GM12878 (cell line): ENCODE results near the gene SCN11A. TPM values are rescaled to one million over a fixed set of nuclear protein-coding genes. Genes with fewer than 3 reads are reported as not detected.

Experiments used
- BMI1 ChIP-seq: fragments of 450-650 bp; IDR thresholded peaks from 2 replicates; pipeline ENCODE4 v1.6.1; 2016; ENCODE audit warnings: mild to moderate bottlenecking, moderate library complexity, borderline replicate concordance
- MEF2B ChIP-seq: fragments of 450-650 bp; IDR thresholded peaks from 2 replicates; pipeline ENCODE4 v1.6.1; 2018; ENCODE audit warnings: mild to moderate bottlenecking, moderate library complexity; ENCODE audit not compliant: partially characterized antibody, poor library complexity, severe bottlenecking
- MXI1 ChIP-seq: fragments of 150-350 bp; IDR thresholded peaks from 2 replicates; pipeline ENCODE4 v1.6.1; 2011; ENCODE audit warnings: low read depth, mild to moderate bottlenecking, inconsistent platforms, low read length, improper control_type of control experiment
- POLR2AphosphoS2 ChIP-seq: IDR thresholded peaks from 2 replicates; pipeline ENCODE4 v1.6.1; 2011; ENCODE audit warnings: low read depth, mild to moderate bottlenecking, low read length, improper control_type of control experiment, moderate library complexity
- SMARCA5 ChIP-seq: fragments of 450-650 bp; IDR thresholded peaks from 2 replicates; pipeline ENCODE4 v1.6.1; 2017; ENCODE audit warnings: mild to moderate bottlenecking
- SMC3 ChIP-seq: IDR thresholded peaks from 2 replicates; pipeline ENCODE4 v1.6.1; 2011; ENCODE audit warnings: low read length, improper control_type of control experiment, borderline replicate concordance
- ZNF384 ChIP-seq: IDR thresholded peaks from 2 replicates; pipeline ENCODE4 v1.6.1; 2012; ENCODE audit warnings: low read depth, mild to moderate bottlenecking, low read length, improper control_type of control experiment, borderline replicate concordance
- polyA plus RNA-seq, 11 experiments: library from polyadenylated mRNA; depleted of rRNA in 4 of 11; unstranded in 6 of 11; stranded (reverse) in 5 of 11; fragments of >200 nt; fragmentation: Nextera tagmentation in 4 of 11; fragmentation: Illumina TruSeq in 1 of 11; extraction: Ambion mirVana in 4 of 11; extraction: Trizol in 1 of 11; gene quantifications; 1 replicate in 1 of 11; 2 replicates in 10 of 11; pipeline versions ENCODE4 v1.2.1 to v1.2.3, GENCODE V29; 2011 to 2016; ENCODE audit warnings: inconsistent platforms in 2 of 11, missing spikeins in 2 of 11, low read depth in 1 of 11
- total RNA-seq, 4 experiments: library from RNA; depleted of rRNA in 3 of 4; stranded (reverse); fragments of >200 nt in 3 of 4; fragmentation: Illumina TruSeq in 1 of 4; extraction: Trizol in 1 of 4; gene quantifications; 2 replicates each; pipeline versions ENCODE4 v1.2.1 to v1.2.3, GENCODE V29; 2013 to 2021
- TF ChIP-seq, protein P1 (sequence below): fragments of 450-650 bp; IDR thresholded peaks from 2 replicates; pipeline ENCODE4 v1.6.1; 2017; ENCODE audit warnings: antibody characterized with exemption, mild to moderate bottlenecking, moderate library complexity
- TF ChIP-seq, protein P2 (sequence below): fragments of 450-650 bp; formaldehyde crosslinking; IDR thresholded peaks from 2 replicates; pipeline ENCODE4 v1.4.0; 2022; ENCODE audit warnings: mild to moderate bottlenecking, moderate library complexity
- TF ChIP-seq, protein P3 (sequence below): fragments of 150-350 bp; IDR thresholded peaks from 2 replicates; pipeline ENCODE4 v1.6.1; 2016; ENCODE audit warnings: low read depth, low read length
- TF ChIP-seq, protein P4 (sequence below): fragments of 450-650 bp; IDR thresholded peaks from 2 replicates; pipeline ENCODE4 v1.6.1; 2018; ENCODE audit warnings: mild to moderate bottlenecking, low read depth, moderate library complexity; ENCODE audit not compliant: partially characterized antibody
- TF ChIP-seq, protein P5 (sequence below): fragments of 450-650 bp; IDR thresholded peaks from 2 replicates; pipeline ENCODE4 v1.6.1; 2016; ENCODE audit warnings: mild to moderate bottlenecking

SCN11A gene
- total and polyA plus RNA-seq, 10 of the 15 experiments (the other 5 are each of a cell fraction or from before 2014, with no cell fraction given), result under 0.01 to 0.14 (median 0.03) TPM; not detected in 4

DNA sequence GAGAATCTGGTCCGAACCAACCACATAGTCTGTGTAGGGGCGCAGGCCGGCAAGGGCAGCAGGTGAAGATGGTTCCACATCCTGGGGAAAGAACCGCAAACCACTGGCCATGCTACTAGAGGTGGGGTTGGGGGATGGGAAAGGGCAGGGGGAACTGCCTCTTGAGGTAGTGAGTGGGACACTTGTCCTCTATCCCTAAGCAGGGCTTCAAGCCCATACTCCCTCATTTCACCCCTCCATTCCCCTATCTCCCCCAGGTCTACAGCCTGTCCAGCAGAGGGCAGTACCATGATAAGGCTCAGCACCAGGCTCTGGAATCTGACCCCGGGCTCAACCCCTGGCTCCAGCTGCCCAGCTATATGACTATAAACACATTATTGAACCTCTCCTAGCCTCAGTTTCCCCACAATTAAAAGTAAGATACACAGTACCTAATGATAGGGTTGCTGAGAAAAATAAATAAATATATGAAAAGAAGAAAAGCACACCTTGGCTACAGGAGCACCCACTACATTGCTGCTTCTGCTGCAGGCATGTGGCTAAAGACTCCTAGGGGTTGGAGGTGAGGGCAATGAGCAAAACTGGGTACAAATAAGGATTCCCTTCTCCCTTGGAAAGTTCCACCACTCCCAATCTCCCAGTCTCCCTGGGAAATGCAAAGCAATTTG is 49.4 kb upstream of the SCN11A start (continued):
- TF ChIP-seq, protein P1, sequence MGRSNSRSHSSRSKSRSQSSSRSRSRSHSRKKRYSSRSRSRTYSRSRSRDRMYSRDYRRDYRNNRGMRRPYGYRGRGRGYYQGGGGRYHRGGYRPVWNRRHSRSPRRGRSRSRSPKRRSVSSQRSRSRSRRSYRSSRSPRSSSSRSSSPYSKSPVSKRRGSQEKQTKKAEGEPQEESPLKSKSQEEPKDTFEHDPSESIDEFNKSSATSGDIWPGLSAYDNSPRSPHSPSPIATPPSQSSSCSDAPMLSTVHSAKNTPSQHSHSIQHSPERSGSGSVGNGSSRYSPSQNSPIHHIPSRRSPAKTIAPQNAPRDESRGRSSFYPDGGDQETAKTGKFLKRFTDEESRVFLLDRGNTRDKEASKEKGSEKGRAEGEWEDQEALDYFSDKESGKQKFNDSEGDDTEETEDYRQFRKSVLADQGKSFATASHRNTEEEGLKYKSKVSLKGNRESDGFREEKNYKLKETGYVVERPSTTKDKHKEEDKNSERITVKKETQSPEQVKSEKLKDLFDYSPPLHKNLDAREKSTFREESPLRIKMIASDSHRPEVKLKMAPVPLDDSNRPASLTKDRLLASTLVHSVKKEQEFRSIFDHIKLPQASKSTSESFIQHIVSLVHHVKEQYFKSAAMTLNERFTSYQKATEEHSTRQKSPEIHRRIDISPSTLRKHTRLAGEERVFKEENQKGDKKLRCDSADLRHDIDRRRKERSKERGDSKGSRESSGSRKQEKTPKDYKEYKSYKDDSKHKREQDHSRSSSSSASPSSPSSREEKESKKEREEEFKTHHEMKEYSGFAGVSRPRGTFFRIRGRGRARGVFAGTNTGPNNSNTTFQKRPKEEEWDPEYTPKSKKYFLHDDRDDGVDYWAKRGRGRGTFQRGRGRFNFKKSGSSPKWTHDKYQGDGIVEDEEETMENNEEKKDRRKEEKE, result no peak
- 0 out of 2 replicates have a peak, but pooled peaks have one; percentile 57 for TF ChIP-seq SMARCA5
- TF ChIP-seq, protein P2, sequence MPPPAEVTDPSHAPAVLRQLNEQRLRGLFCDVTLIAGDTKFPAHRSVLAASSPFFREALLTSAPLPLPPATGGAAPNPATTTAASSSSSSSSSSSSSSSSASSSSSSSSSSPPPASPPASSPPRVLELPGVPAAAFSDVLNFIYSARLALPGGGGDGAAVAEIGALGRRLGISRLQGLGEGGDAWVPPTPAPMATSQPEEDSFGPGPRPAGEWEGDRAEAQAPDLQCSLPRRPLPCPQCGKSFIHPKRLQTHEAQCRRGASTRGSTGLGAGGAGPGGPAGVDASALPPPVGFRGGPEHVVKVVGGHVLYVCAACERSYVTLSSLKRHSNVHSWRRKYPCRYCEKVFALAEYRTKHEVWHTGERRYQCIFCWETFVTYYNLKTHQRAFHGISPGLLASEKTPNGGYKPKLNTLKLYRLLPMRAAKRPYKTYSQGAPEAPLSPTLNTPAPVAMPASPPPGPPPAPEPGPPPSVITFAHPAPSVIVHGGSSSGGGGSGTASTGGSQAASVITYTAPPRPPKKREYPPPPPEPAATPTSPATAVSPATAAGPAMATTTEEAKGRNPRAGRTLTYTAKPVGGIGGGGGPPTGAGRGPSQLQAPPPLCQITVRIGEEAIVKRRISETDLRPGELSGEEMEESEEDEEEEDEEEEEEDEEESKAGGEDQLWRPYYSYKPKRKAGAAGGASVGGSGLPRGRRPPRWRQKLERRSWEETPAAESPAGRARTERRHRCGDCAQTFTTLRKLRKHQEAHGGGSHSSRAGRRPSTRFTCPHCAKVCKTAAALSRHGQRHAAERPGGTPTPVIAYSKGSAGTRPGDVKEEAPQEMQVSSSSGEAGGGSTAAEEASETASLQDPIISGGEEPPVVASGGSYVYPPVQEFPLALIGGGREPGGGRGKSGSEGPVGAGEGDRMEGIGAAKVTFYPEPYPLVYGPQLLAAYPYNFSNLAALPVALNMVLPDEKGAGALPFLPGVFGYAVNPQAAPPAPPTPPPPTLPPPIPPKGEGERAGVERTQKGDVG, result no peak
- TF ChIP-seq, protein P3, sequence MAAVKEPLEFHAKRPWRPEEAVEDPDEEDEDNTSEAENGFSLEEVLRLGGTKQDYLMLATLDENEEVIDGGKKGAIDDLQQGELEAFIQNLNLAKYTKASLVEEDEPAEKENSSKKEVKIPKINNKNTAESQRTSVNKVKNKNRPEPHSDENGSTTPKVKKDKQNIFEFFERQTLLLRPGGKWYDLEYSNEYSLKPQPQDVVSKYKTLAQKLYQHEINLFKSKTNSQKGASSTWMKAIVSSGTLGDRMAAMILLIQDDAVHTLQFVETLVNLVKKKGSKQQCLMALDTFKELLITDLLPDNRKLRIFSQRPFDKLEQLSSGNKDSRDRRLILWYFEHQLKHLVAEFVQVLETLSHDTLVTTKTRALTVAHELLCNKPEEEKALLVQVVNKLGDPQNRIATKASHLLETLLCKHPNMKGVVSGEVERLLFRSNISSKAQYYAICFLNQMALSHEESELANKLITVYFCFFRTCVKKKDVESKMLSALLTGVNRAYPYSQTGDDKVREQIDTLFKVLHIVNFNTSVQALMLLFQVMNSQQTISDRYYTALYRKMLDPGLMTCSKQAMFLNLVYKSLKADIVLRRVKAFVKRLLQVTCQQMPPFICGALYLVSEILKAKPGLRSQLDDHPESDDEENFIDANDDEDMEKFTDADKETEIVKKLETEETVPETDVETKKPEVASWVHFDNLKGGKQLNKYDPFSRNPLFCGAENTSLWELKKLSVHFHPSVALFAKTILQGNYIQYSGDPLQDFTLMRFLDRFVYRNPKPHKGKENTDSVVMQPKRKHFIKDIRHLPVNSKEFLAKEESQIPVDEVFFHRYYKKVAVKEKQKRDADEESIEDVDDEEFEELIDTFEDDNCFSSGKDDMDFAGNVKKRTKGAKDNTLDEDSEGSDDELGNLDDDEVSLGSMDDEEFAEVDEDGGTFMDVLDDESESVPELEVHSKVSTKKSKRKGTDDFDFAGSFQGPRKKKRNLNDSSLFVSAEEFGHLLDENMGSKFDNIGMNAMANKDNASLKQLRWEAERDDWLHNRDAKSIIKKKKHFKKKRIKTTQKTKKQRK, result no peak
- TF ChIP-seq, protein P4, sequence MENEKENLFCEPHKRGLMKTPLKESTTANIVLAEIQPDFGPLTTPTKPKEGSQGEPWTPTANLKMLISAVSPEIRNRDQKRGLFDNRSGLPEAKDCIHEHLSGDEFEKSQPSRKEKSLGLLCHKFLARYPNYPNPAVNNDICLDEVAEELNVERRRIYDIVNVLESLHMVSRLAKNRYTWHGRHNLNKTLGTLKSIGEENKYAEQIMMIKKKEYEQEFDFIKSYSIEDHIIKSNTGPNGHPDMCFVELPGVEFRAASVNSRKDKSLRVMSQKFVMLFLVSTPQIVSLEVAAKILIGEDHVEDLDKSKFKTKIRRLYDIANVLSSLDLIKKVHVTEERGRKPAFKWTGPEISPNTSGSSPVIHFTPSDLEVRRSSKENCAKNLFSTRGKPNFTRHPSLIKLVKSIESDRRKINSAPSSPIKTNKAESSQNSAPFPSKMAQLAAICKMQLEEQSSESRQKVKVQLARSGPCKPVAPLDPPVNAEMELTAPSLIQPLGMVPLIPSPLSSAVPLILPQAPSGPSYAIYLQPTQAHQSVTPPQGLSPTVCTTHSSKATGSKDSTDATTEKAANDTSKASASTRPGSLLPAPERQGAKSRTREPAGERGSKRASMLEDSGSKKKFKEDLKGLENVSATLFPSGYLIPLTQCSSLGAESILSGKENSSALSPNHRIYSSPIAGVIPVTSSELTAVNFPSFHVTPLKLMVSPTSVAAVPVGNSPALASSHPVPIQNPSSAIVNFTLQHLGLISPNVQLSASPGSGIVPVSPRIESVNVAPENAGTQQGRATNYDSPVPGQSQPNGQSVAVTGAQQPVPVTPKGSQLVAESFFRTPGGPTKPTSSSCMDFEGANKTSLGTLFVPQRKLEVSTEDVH, result no peak
- TF ChIP-seq, protein P5, sequence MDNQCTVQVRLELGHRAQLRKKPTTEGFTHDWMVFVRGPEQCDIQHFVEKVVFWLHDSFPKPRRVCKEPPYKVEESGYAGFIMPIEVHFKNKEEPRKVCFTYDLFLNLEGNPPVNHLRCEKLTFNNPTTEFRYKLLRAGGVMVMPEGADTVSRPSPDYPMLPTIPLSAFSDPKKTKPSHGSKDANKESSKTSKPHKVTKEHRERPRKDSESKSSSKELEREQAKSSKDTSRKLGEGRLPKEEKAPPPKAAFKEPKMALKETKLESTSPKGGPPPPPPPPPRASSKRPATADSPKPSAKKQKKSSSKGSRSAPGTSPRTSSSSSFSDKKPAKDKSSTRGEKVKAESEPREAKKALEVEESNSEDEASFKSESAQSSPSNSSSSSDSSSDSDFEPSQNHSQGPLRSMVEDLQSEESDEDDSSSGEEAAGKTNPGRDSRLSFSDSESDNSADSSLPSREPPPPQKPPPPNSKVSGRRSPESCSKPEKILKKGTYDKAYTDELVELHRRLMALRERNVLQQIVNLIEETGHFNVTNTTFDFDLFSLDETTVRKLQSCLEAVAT, result no peak
- TF ChIP-seq MXI1, result no peak
- peak; percentile 75 for TF ChIP-seq SMC3
- TF ChIP-seq POLR2AphosphoS2, result no peak
- no peak for TF ChIP-seq MEF2B
- TF ChIP-seq ZNF384, result no peak
- no peak for TF ChIP-seq BMI1
